Liver (tissue), 9 donors: ENCODE data around the gene ORC3. TPM values are rescaled to one million over a fixed set of nuclear protein-coding genes. Genes with fewer than 3 reads are reported as not detected.

ENCODE experiments used
- DNase-seq: peaks from one replicate; pipeline ENCODE4 v3.0.0-alpha.2; 2017; ENCODE audit warnings: low spot score
- H3K27ac ChIP-seq, 2 donors: one replicate each; pipeline ENCODE4 v1.7.0; 2013; ENCODE audit warnings: inconsistent platforms in 2 of 2, low read length in 2 of 2, control low read depth in 1 of 2, low read depth in 1 of 2, mild to moderate bottlenecking in 1 of 2
- H3K27me3 ChIP-seq, 4 donors: one replicate each; pipeline versions ENCODE4 v1.6.1 to v1.7.0; 2013; ENCODE audit warnings: low read length in 3 of 4, inconsistent platforms in 1 of 4, mild to moderate bottlenecking in 1 of 4, moderate library complexity in 1 of 4; ENCODE audit not compliant: control insufficient read depth in 4 of 4, insufficient read depth in 4 of 4
- H3K36me3 ChIP-seq, 4 donors: one replicate each; pipeline versions ENCODE4 v1.6.1 to v1.7.0; 2013; ENCODE audit warnings: low read length in 3 of 4, mild to moderate bottlenecking in 3 of 4, low read depth in 1 of 4, moderate library complexity in 1 of 4; ENCODE audit not compliant: control insufficient read depth in 4 of 4, insufficient read depth in 3 of 4
- H3K4me1 ChIP-seq, 4 donors: one replicate each; pipeline versions ENCODE4 v1.6.1 to v1.7.0; 2013; ENCODE audit warnings: low read length in 3 of 4, mild to moderate bottlenecking in 3 of 4, moderate library complexity in 1 of 4; ENCODE audit not compliant: control insufficient read depth in 4 of 4, insufficient read depth in 4 of 4
- H3K4me3 ChIP-seq, 3 donors: one replicate each; pipeline versions ENCODE4 v1.6.1 to v1.7.0; 2013; ENCODE audit warnings: low read length in 3 of 3, control low read depth in 1 of 3, low read depth in 1 of 3, mild to moderate bottlenecking in 1 of 3
- H3K9ac ChIP-seq, 2 donors: one replicate each; pipeline ENCODE4 v1.7.0; 2013; ENCODE audit warnings: low read length in 2 of 2, mild to moderate bottlenecking in 2 of 2, moderate library complexity in 2 of 2, control low read depth in 1 of 2, low read depth in 1 of 2
- H3K9me3 ChIP-seq, 4 donors: one replicate each; pipeline versions ENCODE4 v1.6.1 to v1.7.0; 2013; ENCODE audit warnings: low read length in 3 of 4; ENCODE audit not compliant: control insufficient read depth in 4 of 4
- ATF3 ChIP-seq: IDR thresholded peaks from 2 replicates; pipeline ENCODE4 v1.6.1; 2016; ENCODE audit warnings: antibody characterized with exemption
- CTCF ChIP-seq: fragments of 150-350 bp; IDR thresholded peaks from 2 replicates; pipeline ENCODE4 v1.5.1; 2017; ENCODE audit warnings: improper control_type of control experiment, low read depth, low read length; ENCODE audit not compliant: missing input control
- EGR1 ChIP-seq, 2 donors: IDR thresholded peaks; 2 replicates each; pipeline ENCODE4 v1.6.1; 2016 to 2018; ENCODE audit warnings: antibody characterized with exemption in 2 of 2, low read depth in 2 of 2
- FOXA1 ChIP-seq: IDR thresholded peaks from 2 replicates; pipeline ENCODE4 v1.6.1; 2016; ENCODE audit warnings: antibody characterized with exemption
- FOXA2 ChIP-seq: IDR thresholded peaks from 2 replicates; pipeline ENCODE4 v1.6.1; 2016; ENCODE audit warnings: antibody characterized with exemption
- GABPA ChIP-seq, 2 donors: IDR thresholded peaks in 1 of 2; conservative IDR thresholded peaks in 1 of 2; 2 replicates each; pipeline ENCODE4 v1.6.1; 2016; ENCODE audit warnings: antibody characterized with exemption in 2 of 2, mild to moderate bottlenecking in 1 of 2, moderate library complexity in 1 of 2
- HNF4A ChIP-seq, 2 donors: conservative IDR thresholded peaks; 2 replicates each; pipeline ENCODE4 v1.6.1; 2016; ENCODE audit warnings: antibody characterized with exemption in 2 of 2, mild to moderate bottlenecking in 2 of 2
- HNF4G ChIP-seq: IDR thresholded peaks from 2 replicates; pipeline ENCODE4 v1.6.1; 2016; ENCODE audit warnings: antibody characterized with exemption
- JUND ChIP-seq, 2 donors: IDR thresholded peaks; 2 replicates each; pipeline ENCODE4 v1.6.1; 2016; ENCODE audit warnings: antibody characterized with exemption in 2 of 2
- MAX ChIP-seq: IDR thresholded peaks from 2 replicates; pipeline ENCODE4 v1.6.1; 2016; ENCODE audit warnings: antibody characterized with exemption
- NR2F2 ChIP-seq: IDR thresholded peaks from 2 replicates; pipeline ENCODE4 v1.6.1; 2016; ENCODE audit warnings: antibody characterized with exemption
- RAD21 ChIP-seq, 2 donors: IDR thresholded peaks; 2 replicates each; pipeline ENCODE4 v1.6.1; 2016; ENCODE audit warnings: antibody characterized with exemption in 2 of 2, mild to moderate bottlenecking in 2 of 2
- REST ChIP-seq: IDR thresholded peaks from 2 replicates; pipeline ENCODE4 v1.6.1; 2016; ENCODE audit warnings: antibody characterized with exemption, mild to moderate bottlenecking
- RXRA ChIP-seq, 2 donors: IDR thresholded peaks; 2 replicates each; pipeline ENCODE4 v1.6.1; 2017 to 2018; ENCODE audit warnings: antibody characterized with exemption in 2 of 2, mild to moderate bottlenecking in 1 of 2
- SP1 ChIP-seq: IDR thresholded peaks from 2 replicates; pipeline ENCODE4 v1.6.1; 2018; ENCODE audit warnings: antibody characterized with exemption, mild to moderate bottlenecking
- TAF1 ChIP-seq: conservative IDR thresholded peaks from 2 replicates; pipeline ENCODE4 v1.6.1; 2016; ENCODE audit warnings: antibody characterized with exemption, mild to moderate bottlenecking
- YY1 ChIP-seq: IDR thresholded peaks from 2 replicates; pipeline ENCODE4 v1.6.1; 2016; ENCODE audit warnings: antibody characterized with exemption, mild to moderate bottlenecking
- ZBTB33 ChIP-seq: IDR thresholded peaks from 2 replicates; pipeline ENCODE4 v1.6.1; 2016; ENCODE audit warnings: antibody characterized with exemption
- polyA plus RNA-seq, 2 donors: library from polyadenylated mRNA; stranded (reverse) in 1 of 2; unstranded in 1 of 2; fragments of 200-250 nt in 1 of 2; fragments of >200 nt in 1 of 2; fragmentation: Nextera tagmentation in 1 of 2; extraction: Ambion mirVana in 1 of 2; gene quantifications; one replicate each; pipeline versions ENCODE4 v1.2.1 to v1.2.3, GENCODE V29; 2013 to 2015
- total RNA-seq, 2 donors: library from RNA; depleted of rRNA; stranded (reverse); fragments of >200 nt; gene quantifications; one replicate each; pipeline ENCODE4 v1.2.3, GENCODE V29; 2014
- donor health status: healthy.
- donor health status: healthy.
- donor health status: healthy.
- donor health status: healthy.
- donor health status: healthy.

The ORC3 gene
- total and polyA plus RNA-seq, 4 donors: 5.2 to 14.5 (median 10.5) TPM

- Histone ChIP-seq H3K9ac (no peak overlapping the region), H3K36me3 (peaks cover 0 to 4% (median 0%) of the 10 kb centered on the region in 4 donors), H3K4me1 (peaks cover 0 to 10% (median 6%) of the 10 kb centered on the region in 4 donors)
Measured at GRCh38 chr6:87660226-87660911, 70.4 kb downstream of the ORC3 start.

More at GRCh38 chr6:87660226-87660911, 70.4 kb downstream of the ORC3 start:
- DNase-seq: no peak
- H3K27me3 ChIP-seq: no peaks in the 10 kb centered on the region
- H3K27ac ChIP-seq: no peak overlapping the region
- H3K9me3 ChIP-seq: no peaks in the 10 kb centered on the region
- no peak overlapping the region for H3K4me3 ChIP-seq
- no peak for TF ChIP-seq FOXA2
- TF ChIP-seq MAX: no peak
- TF ChIP-seq NR2F2: no peak
- TF ChIP-seq ATF3: no peak
- no peak for TF ChIP-seq EGR1 (IDR thresholded peaks at IDR 0.05; ENCODE audit: low read depth in 2 of 2)
- TF ChIP-seq RXRA (IDR thresholded peaks at IDR 0.05): no peak
- no peak for TF ChIP-seq FOXA1
- no peak for TF ChIP-seq HNF4A (conservative IDR thresholded peaks at IDR 0.05)
- TF ChIP-seq TAF1: no peak
- TF ChIP-seq ZBTB33: no peak
- no peak for TF ChIP-seq RAD21 (IDR thresholded peaks at IDR 0.05)
- TF ChIP-seq YY1: no peak
- TF ChIP-seq REST: no peak
- TF ChIP-seq JUND (IDR thresholded peaks at IDR 0.05): no peak
- TF ChIP-seq SP1: no peak
- TF ChIP-seq HNF4G: no peak
- no peak for TF ChIP-seq GABPA (IDR thresholded peaks at IDR 0.05 in 1 of 2, conservative IDR thresholded peaks at IDR 0.05 in 1 of 2)
- TF ChIP-seq CTCF: no peak
